GM04503 (cell line): ENCODE results near the gene HBA1.
"Not testable (repeated sequence)": the region's sequence is repeated elsewhere in the genome, so short reads cannot be mapped to it uniquely, and the experiment has no call there.

Experiments
- DNase-seq: peaks from one replicate; pipeline ENCODE4 v3.0.0-alpha.2; 2012; ENCODE audit warnings: low read depth

HBA1 gene

DNA sequence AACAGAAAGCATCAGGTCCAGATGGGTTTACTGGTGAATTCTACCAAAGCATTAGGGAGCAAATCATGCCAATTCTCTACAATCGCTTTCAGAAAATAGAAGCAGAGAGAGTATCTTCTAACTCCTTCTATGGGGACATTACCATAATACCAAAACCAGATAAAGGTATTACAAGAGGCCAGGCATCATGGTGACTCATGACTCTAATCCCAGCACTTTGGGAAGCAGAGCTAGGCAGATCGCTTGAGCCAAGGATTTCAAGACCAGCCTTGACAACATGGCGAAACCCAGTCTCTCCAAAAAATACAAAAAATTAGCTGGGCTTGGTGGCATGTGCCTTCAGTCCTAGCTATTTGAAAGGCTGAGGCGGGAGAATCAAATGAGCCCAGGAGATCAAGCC lies 26.8 kb downstream of the HBA1 start:
- no peak for DNase-seq

DNA sequence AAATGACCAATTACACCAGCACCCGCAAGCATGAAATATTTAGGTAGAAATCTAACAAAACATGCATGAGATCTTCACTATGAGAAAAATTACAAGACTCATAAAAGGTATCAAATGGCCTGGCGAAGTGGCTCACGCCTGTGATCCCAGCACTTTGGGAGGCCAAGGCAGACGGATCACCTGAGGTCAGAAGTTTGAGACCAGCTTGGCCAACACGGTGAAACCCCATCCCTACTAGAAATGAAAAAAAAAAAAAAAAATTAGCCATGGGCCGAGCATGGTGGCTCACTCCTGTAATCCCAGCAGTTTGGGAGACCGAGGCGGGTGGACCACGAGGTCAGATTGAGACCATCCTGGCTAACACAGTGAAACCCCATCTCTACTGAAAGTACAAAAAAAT lies 27.6 kb downstream of the HBA1 start:
- DNase-seq: not testable (repeated sequence)

DNA sequence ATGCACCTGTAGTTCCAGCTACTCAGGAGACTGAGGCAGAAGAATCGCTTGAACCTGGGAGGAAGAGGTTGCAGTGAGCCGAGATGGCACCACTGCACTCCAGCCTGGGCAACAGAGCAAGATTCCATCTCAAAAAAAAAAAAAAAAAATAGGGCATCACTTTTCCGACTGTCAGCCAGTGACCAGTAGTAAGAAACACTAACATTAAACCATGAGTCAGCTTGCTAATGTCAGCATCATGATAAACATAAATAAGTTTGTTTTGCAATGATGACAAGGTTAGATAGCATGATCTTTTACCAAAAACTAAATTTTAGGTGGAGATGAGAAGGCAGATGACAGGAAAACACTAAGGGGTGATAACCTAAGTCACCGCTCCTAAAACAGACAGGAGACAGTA lies 32.9 kb downstream of the HBA1 start:
- not testable (repeated sequence) for DNase-seq

DNA sequence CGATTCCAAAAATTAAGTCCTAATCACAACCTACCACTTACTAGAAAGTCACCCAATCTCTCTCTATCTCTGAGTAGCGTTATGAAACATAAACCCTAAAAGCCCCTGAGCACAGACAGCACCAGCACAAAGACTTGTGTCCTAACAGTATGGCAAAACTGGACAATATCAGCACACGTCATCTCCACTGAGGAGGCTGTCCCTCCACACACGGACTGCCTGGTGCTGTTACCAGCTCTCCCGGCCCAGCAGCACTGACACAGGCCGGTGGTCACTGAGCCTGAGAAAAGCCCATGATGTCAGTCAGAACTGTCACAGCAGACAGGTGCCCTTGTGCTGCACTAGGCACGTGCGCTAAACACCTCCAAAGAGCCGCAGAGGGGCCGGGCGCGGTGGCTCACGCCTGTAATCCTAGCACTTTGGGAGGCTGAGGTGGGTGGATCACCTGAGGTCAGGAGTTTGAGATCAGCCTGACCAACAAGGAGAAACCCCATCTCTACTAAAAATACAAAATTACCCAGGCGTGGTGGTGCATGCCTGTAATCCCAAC lies 35.2 kb downstream of the HBA1 start:
- not testable (repeated sequence) for DNase-seq

DNA sequence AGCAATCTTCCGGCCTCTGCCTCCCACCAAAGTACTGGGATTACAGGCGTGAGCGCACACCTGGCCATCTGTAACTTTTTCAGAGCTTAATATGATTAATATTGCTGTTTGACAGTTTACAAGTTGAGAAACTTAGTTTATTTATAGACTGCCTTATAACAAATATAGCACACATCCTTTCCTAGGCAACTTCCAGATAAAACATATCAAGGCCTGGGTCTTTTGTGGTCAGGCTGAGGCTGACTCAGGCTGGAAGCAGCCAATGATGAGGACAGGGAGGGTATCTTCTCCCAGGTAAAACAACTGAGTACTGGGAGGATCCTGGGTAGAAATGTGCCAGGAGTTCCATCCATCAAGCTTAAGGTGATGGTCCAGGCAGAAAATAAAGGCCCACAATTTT lies 36.5 kb downstream of the HBA1 start:
- no peak for DNase-seq

DNA sequence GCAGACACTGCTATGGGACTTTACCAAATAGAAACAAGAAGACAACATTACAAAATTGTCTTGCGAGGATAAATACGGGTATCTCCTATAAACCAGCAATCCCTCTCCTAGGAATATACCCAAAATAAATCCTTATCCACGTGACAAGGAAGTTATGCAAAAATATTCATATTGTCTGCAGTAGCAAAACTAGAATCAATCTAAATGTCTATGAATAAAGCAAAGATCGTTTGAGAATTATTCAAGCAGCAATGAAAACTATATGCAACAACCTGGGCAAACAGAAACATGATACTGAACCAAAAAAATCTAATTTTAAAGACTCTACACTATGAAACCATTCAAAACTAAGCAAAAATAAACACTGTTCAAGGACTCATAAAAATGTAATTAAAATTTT lies 43.5 kb downstream of the HBA1 start:
- DNase-seq: no peak
